Gastroesophageal sphincter (tissue), 4 donors: ENCODE measurements around the gene DUOXA1. TPM values are rescaled to one million over a fixed set of nuclear protein-coding genes. Genes with fewer than 3 reads are reported as not detected.
"Not testable (repeated sequence)": the region's sequence is repeated elsewhere in the genome, so short reads cannot be mapped to it uniquely, and the experiment has no call there.

Experiments used
- ATAC-seq: fragments of 150-250 bp; one replicate; pipeline ENCODE4 v1.9.1; 2016; ENCODE audit warnings: mild to moderate bottlenecking, moderate library complexity
- H3K27ac ChIP-seq, 4 donors: fragments of 200-600 bp; sonication (generic) in 3 of 4; 1 replicate in 3 of 4; 2 replicates in 1 of 4; pipeline ENCODE4 v1.5.1; 2016 to 2019
- H3K27me3 ChIP-seq: fragments of 200-600 bp; sonication (generic); one replicate; pipeline ENCODE4 v1.5.1; 2019
- H3K36me3 ChIP-seq, 2 donors: fragments of 200-600 bp; sonication (generic); one replicate each; pipeline ENCODE4 v1.5.1; 2019; ENCODE audit warnings: control low read depth in 1 of 2
- H3K4me1 ChIP-seq, 3 donors: fragments of 200-600 bp; sonication (generic); 1 replicate in 2 of 3; 2 replicates in 1 of 3; pipeline ENCODE4 v1.5.1; 2016 to 2019; ENCODE audit warnings: control low read depth in 2 of 3
- H3K4me3 ChIP-seq, 2 donors: fragments of 200-600 bp; sonication (generic); one replicate each; pipeline ENCODE4 v1.5.1; 2019; ENCODE audit warnings: mild to moderate bottlenecking in 1 of 2, moderate library complexity in 1 of 2
- H3K9me3 ChIP-seq, 3 donors: fragments of 200-600 bp; sonication (generic); one replicate each; pipeline ENCODE4 v1.5.1; 2017 to 2019; ENCODE audit warnings: control low read depth in 2 of 3
- CTCF ChIP-seq, 4 experiments: fragments of 200-600 bp in 2 of 4; fragments of 450-650 bp in 2 of 4; sonication (generic) in 1 of 4; IDR thresholded peaks; one replicate each; pipeline ENCODE4 v1.5.1; 2017 to 2019; ENCODE audit warnings: antibody characterized with exemption in 4 of 4, mild to moderate bottlenecking in 2 of 4, moderate library complexity in 2 of 4
- EP300 ChIP-seq: sonication (generic); formaldehyde crosslinking; IDR thresholded peaks from one replicate; pipeline ENCODE4 v1.6.1; 2017; ENCODE audit warnings: antibody characterized with exemption, mild to moderate bottlenecking
- POLR2A ChIP-seq, 2 donors: fragments of 450-650 bp; IDR thresholded peaks; one replicate each; pipeline ENCODE4 v1.6.1; 2017; ENCODE audit warnings: antibody characterized with exemption in 2 of 2, mild to moderate bottlenecking in 2 of 2, moderate library complexity in 1 of 2
- POLR2AphosphoS5 ChIP-seq: sonication (generic); formaldehyde crosslinking; IDR thresholded peaks from one replicate; pipeline ENCODE4 v1.6.1; 2017; ENCODE audit warnings: antibody characterized with exemption
- WGBS, 2 donors: methylation state at CpG; one replicate each; pipeline ENCODE4 v1.1.5; 2018; ENCODE audit warnings: low coverage in 1 of 2; 5-methylcytosine and 5-hydroxymethylcytosine counted together
- total RNA-seq, 4 donors: library from RNA; depleted of rRNA; stranded (reverse); fragments of >200 nt; gene quantifications; one replicate each; pipeline ENCODE4 v1.1.0, GENCODE V29; 2016

DUOXA1 gene
- total RNA-seq, 4 donors from 2014 or later = 0.67 to 1.7 (median 1.7) TPM; not detected in 1

GRCh38 chr15:45137703-45138102, 8.0 kb upstream of the DUOXA1 start:
- peaks cover 74% of the 10 kb centered on the region for H3K27me3 ChIP-seq
- H3K4me1 ChIP-seq = peaks cover 0 to 8% (median 0%) of the 10 kb centered on the region in 3 donors
- no peak for ATAC-seq
- H3K36me3 ChIP-seq = no peaks in the 10 kb centered on the region
- H3K9me3 ChIP-seq = no peaks in the 10 kb centered on the region
- 77 to 79% methylated on average over 3 to 7 of the region's 8 CpGs for WGBS, 2 donors
- TF ChIP-seq CTCF (IDR thresholded peaks at IDR 0.05) (no peak), POLR2A (IDR thresholded peaks at IDR 0.05) (no peak), POLR2AphosphoS5 (no peak), EP300 (no peak)
- no peak overlapping the region for H3K4me3 ChIP-seq
- H3K27ac ChIP-seq = no peak overlapping the region

- Histone ChIP-seq H3K36me3 (no peaks in the 10 kb centered on the region), H3K27ac (no peak overlapping the region), H3K27me3 (peaks cover 78% of the 10 kb centered on the region), H3K4me3 (no peak overlapping the region), H3K4me1 (peaks cover 0 to 8% (median 0%) of the 10 kb centered on the region in 3 donors), H3K9me3 (no peaks in the 10 kb centered on the region)
- TF ChIP-seq POLR2AphosphoS5 = no peak
- no peak for TF ChIP-seq CTCF (IDR thresholded peaks at IDR 0.05)
- no peak for TF ChIP-seq EP300
- 16 to 32% methylated on average over 2 to 5 of the region's 10 CpGs for WGBS, 2 donors
- no peak for ATAC-seq
Observed at GRCh38 chr15:45136378-45136764, 6.7 kb upstream of the DUOXA1 start.

GRCh38 chr15:45135705-45136377, 6.2 kb upstream of the DUOXA1 start:
- not testable (repeated sequence) for H3K9me3 ChIP-seq, H3K4me3 ChIP-seq, H3K27ac ChIP-seq, H3K4me1 ChIP-seq, H3K36me3 ChIP-seq
- 11% methylated on average over 7 of the region's 37 CpGs; no CpG with 5 or more reads in 1 of the 2 donors for whole genome bisulfite sequencing, 2 donors
- peaks cover 78% of the 10 kb centered on the region for H3K27me3 ChIP-seq
- ATAC-seq = peak; percentile 4

GRCh38 chr15:45134682-45135604, 5.3 kb upstream of the DUOXA1 start:
- ATAC-seq = peak; percentile 32
- H3K27ac ChIP-seq = no peak overlapping the region
- H3K4me1 ChIP-seq = peaks cover 0 to 11% (median 0%) of the 10 kb centered on the region in 3 donors
- H3K9me3 ChIP-seq = no peaks in the 10 kb centered on the region
- H3K27me3 ChIP-seq = peaks cover 85% of the 10 kb centered on the region
- H3K4me3 ChIP-seq = peak overlapping the region in 1 of 2 donors; percentile 31
- no peaks in the 10 kb centered on the region for H3K36me3 ChIP-seq
- WGBS, 2 donors = 11 to 17% methylated on average over 1 to 8 of the region's 57 CpGs
- TF ChIP-seq POLR2A (IDR thresholded peaks at IDR 0.05) (no peak), CTCF (IDR thresholded peaks at IDR 0.05) (peak in 1 of 4 experiments; percentile 15)

- no peak overlapping the region for H3K4me3 ChIP-seq
- no CpG with 5 or more reads among the region's 7 CpGs for WGBS, 2 donors
- peaks cover 0 to 20% (median 0%) of the 10 kb centered on the region in 3 donors for H3K4me1 ChIP-seq
- no peak for ATAC-seq
- no peaks in the 10 kb centered on the region for H3K36me3 ChIP-seq
- H3K27ac ChIP-seq = no peak overlapping the region
- H3K27me3 ChIP-seq = peaks cover 94% of the 10 kb centered on the region
- TF ChIP-seq POLR2A (IDR thresholded peaks at IDR 0.05) (no peak), EP300 (no peak), POLR2AphosphoS5 (no peak), CTCF (IDR thresholded peaks at IDR 0.05) (no peak)
- H3K9me3 ChIP-seq = no peaks in the 10 kb centered on the region
Observed at GRCh38 chr15:45134046-45134445, 4.4 kb upstream of the DUOXA1 start.
